B cell (primary cell): ENCODE data around the gene PCDH9. TPM values are rescaled to one million over a fixed set of nuclear protein-coding genes. Genes with fewer than 3 reads are reported as not detected.

Experiments
- ATAC-seq: fragments of 200-7000 bp; cut with Tn5 transposase; one replicate; pipeline ENCODE4 v1.10.0; 2021; ENCODE audit warnings: low read depth, mild to moderate bottlenecking, moderate number of reproducible peaks, moderate library complexity
- CTCF ChIA-PET: fragments of 350-600 bp; sonication (Branson Sonifier 250); formaldehyde crosslinking; loops from one replicate; lab custom pipeline; 2021; ENCODE audit warnings: antibody characterized with exemption, inconsistent platforms; lab: Charles Lee
- POLR2A ChIA-PET: fragments of 350-600 bp; sonication (Branson Sonifier 250); formaldehyde crosslinking; loops from one replicate; lab custom pipeline; 2021; ENCODE audit warnings: antibody characterized with exemption; lab: Charles Lee
- DNase-seq: peaks from one replicate; pipeline ENCODE4 v3.0.0; 2013
- H2AFZ ChIP-seq: 2 replicates; pipeline ENCODE4 v1.6.1; 2012; ENCODE audit warnings: mild to moderate bottlenecking, low read depth, low read length; ENCODE audit not compliant: insufficient read depth, poor library complexity, severe bottlenecking
- H3K27ac ChIP-seq, 2 donors: 1 replicate in 1 of 2; 2 replicates in 1 of 2; pipeline ENCODE4 v1.5.1; 2012 to 2013; ENCODE audit warnings: low read length in 2 of 2, mild to moderate bottlenecking in 2 of 2, moderate library complexity in 1 of 2
- H3K27me3 ChIP-seq, 4 experiments: fragments of 200-600 bp in 1 of 4; sonication (generic) in 1 of 4; replicated peaks in 1 of 4; 1 replicate in 2 of 4; 2 replicates in 2 of 4; pipeline versions ENCODE4 v1.6.1 to v1.7.0; 2013 to 2016; ENCODE audit warnings: low read length in 3 of 4, mild to moderate bottlenecking in 2 of 4, mixed read lengths in 1 of 4, moderate library complexity in 1 of 4; ENCODE audit not compliant: insufficient read depth in 4 of 4, control insufficient read depth in 3 of 4; ENCODE audit errors: control extremely low read depth in 1 of 4
- H3K36me3 ChIP-seq, 2 experiments: replicated peaks in 1 of 2; 1 replicate in 1 of 2; 2 replicates in 1 of 2; pipeline versions ENCODE4 v1.6.1 to v1.7.1; 2013; ENCODE audit warnings: low read length in 1 of 2; ENCODE audit not compliant: insufficient read depth in 2 of 2, control insufficient read depth in 1 of 2; ENCODE audit errors: control extremely low read depth in 1 of 2, extremely low read depth in 1 of 2
- H3K4me1 ChIP-seq, 2 donors: fragments of 200-600 bp in 1 of 2; sonication (generic) in 1 of 2; 1 replicate in 1 of 2; 2 replicates in 1 of 2; pipeline versions ENCODE4 v1.5.1 to v1.6.1; 2013 to 2017; ENCODE audit warnings: low read length in 2 of 2; ENCODE audit not compliant: control insufficient read depth in 2 of 2, insufficient read depth in 2 of 2
- H3K4me2 ChIP-seq: replicated peaks from 2 replicates; pipeline ENCODE3; 2012; ENCODE audit warnings: mild to moderate bottlenecking, low read depth, low read length; ENCODE audit not compliant: poor library complexity, severe bottlenecking
- H3K4me3 ChIP-seq, 5 experiments: fragments of 200-600 bp in 1 of 5; sonication (generic) in 1 of 5; 1 replicate in 3 of 5; 2 replicates in 2 of 5; pipeline versions ENCODE4 v1.5.1 to v1.7.0; 2011 to 2016; ENCODE audit warnings: low read length in 4 of 5, mild to moderate bottlenecking in 4 of 5, low read depth in 2 of 5, control low read depth in 1 of 5, moderate library complexity in 1 of 5; ENCODE audit not compliant: insufficient read depth in 1 of 5; ENCODE audit errors: control extremely low read depth in 1 of 5, extremely low read depth in 1 of 5
- H3K79me2 ChIP-seq: fragments of 200-600 bp; sonication (generic); one replicate; pipeline ENCODE4 v1.6.0; 2016; ENCODE audit warnings: low read length; ENCODE audit not compliant: control insufficient read depth, insufficient read depth
- H3K9ac ChIP-seq: fragments of 200-600 bp; sonication (generic); 2 replicates; pipeline ENCODE4 v1.6.1; 2017; ENCODE audit warnings: mild to moderate bottlenecking, low read length, moderate library complexity
- H3K9me3 ChIP-seq, 3 donors: one replicate each; pipeline versions ENCODE4 v1.6.1 to v1.7.1; 2013; ENCODE audit warnings: low read length in 2 of 3; ENCODE audit not compliant: control insufficient read depth in 2 of 3, insufficient read depth in 1 of 3; ENCODE audit errors: control extremely low read depth in 1 of 3
- H4K20me1 ChIP-seq: 2 replicates; pipeline ENCODE4 v1.6.0; 2012; ENCODE audit warnings: mild to moderate bottlenecking, low read length; ENCODE audit not compliant: insufficient read depth, control insufficient read depth, poor library complexity, severe bottlenecking
- H3K27ac Mint-ChIP-seq: one replicate; pipeline ENCODE4 v1.8.0; 2021; ENCODE audit warnings: mixed read lengths
- H3K27me3 Mint-ChIP-seq: one replicate; pipeline ENCODE4 v1.8.0; 2021; ENCODE audit warnings: mixed read lengths
- H3K4me1 Mint-ChIP-seq: one replicate; pipeline ENCODE4 v1.8.0; 2021; ENCODE audit warnings: mixed read lengths
- H3K4me3 Mint-ChIP-seq: one replicate; pipeline ENCODE4 v1.8.0; 2021; ENCODE audit warnings: mixed read lengths
- H3K9me3 Mint-ChIP-seq: one replicate; pipeline ENCODE4 v1.8.0; 2022; ENCODE audit warnings: mixed read lengths; ENCODE audit not compliant: insufficient read depth
- CTCF ChIP-seq: fragments of 200-600 bp; IDR thresholded peaks from one replicate; pipeline ENCODE4 v1.8.0; 2022; ENCODE audit warnings: antibody characterized with exemption, mild to moderate bottlenecking
- EZH2 ChIP-seq: IDR thresholded peaks from 2 replicates; pipeline ENCODE4 v1.6.1; 2012; ENCODE audit warnings: borderline replicate concordance, low read depth, mild to moderate bottlenecking, moderate library complexity, low read length; ENCODE audit not compliant: insufficient read depth, poor library complexity, severe bottlenecking
- WGBS: methylation state at CpG from one replicate; pipeline ENCODE4 v1.1.5; 2013; ENCODE audit warnings: missing lambda C conversion rate; ENCODE audit not compliant: insufficient coverage; 5-methylcytosine and 5-hydroxymethylcytosine counted together
- intact Hi-C: fragments of 100-400 bp; cut with micrococcal nuclease; formaldehyde crosslinking; loops from one replicate; pipeline ENCODE4 v1.10.0; 2022
- polyA plus RNA-seq: library from polyadenylated mRNA; depleted of rRNA; stranded (reverse); fragments of >200 nt; gene quantifications from 2 replicates; pipeline ENCODE4 v1.2.3, GENCODE V29; 2012
- total RNA-seq, 2 donors: library from RNA; stranded (reverse); fragments of 120-200 nt in 1 of 2; gene quantifications; 1 replicate in 1 of 2; 2 replicates in 1 of 2; pipeline versions ENCODE4 v1.2.3 to v1.2.4, GENCODE V29; 2013 to 2022

The PCDH9 gene
- total and polyA plus RNA-seq, 2 donors (not counting 1 experiment from before 2014, with no cell fraction given), result 13.1 to 21.8 TPM

- no peak for DNase-seq
- Mint-ChIP-seq H3K9me3 (no peaks in the 10 kb centered on the region), H3K4me3 (no peak overlapping the region), H3K4me1 (peaks cover 7% of the 10 kb centered on the region), H3K27me3 (no peaks in the 10 kb centered on the region), H3K27ac (no peak overlapping the region)
- peaks cover 5 to 6% of the 10 kb centered on the region in 2 donors for H3K4me1 ChIP-seq
- ChIA-PET POLR2A (no interaction called here), CTCF (no interaction called here)
- no peaks in the 10 kb centered on the region for H3K27me3 ChIP-seq
- TF ChIP-seq EZH2, result no peak
- no peak for TF ChIP-seq CTCF
- intact Hi-C loops, result no loop called here
- H3K9ac ChIP-seq, result no peak overlapping the region
- no peak overlapping the region for H3K4me2 ChIP-seq
- no peaks in the 10 kb centered on the region for H3K79me2 ChIP-seq
- H3K4me3 ChIP-seq, result no peak overlapping the region
- no peaks in the 10 kb centered on the region for H4K20me1 ChIP-seq
- WGBS, result no CpG with 5 or more reads among the region's 1 CpG
- H3K36me3 ChIP-seq, result no peaks in the 10 kb centered on the region
- no peak overlapping the region for H3K27ac ChIP-seq
- no peaks in the 10 kb centered on the region for H3K9me3 ChIP-seq
- H2AFZ ChIP-seq, result no peak overlapping the region
- no peak for ATAC-seq
These were observed 98.7 kb downstream of the PCDH9 start for GRCh38 chr13:67131393-67131792.

GRCh38 chr13:67130444-67130843 lies 99.7 kb downstream of the PCDH9 start:
- Histone ChIP-seq H3K79me2 (no peaks in the 10 kb centered on the region), H2AFZ (no peak overlapping the region), H3K27me3 (no peaks in the 10 kb centered on the region), H4K20me1 (no peaks in the 10 kb centered on the region), H3K9ac (no peak overlapping the region), H3K4me1 (peaks cover 5 to 6% of the 10 kb centered on the region in 2 donors), H3K4me2 (no peak overlapping the region), H3K9me3 (no peaks in the 10 kb centered on the region), H3K27ac (no peak overlapping the region), H3K36me3 (no peaks in the 10 kb centered on the region), H3K4me3 (no peak overlapping the region)
- intact Hi-C loops, result no loop called here
- ChIA-PET POLR2A (no interaction called here), CTCF (no interaction called here)
- WGBS, result 82% methylated on average over 4 of the region's 5 CpGs
- Mint-ChIP-seq H3K27ac (no peak overlapping the region), H3K27me3 (no peaks in the 10 kb centered on the region), H3K4me3 (no peak overlapping the region), H3K4me1 (peaks cover 5% of the 10 kb centered on the region), H3K9me3 (no peaks in the 10 kb centered on the region)
- no peak for DNase-seq
- no peak for ATAC-seq
- TF ChIP-seq EZH2 (no peak), CTCF (no peak)
